Aorta (tissue), 5 donors: ENCODE measurements around the gene TCF7L1. TPM values are rescaled to one million over a fixed set of nuclear protein-coding genes. Genes with fewer than 3 reads are reported as not detected.

ENCODE experiments used
- ATAC-seq: fragments of 200-7000 bp; cut with Tn5 transposase; one replicate; pipeline ENCODE4 v1.9.1; 2022; ENCODE audit warnings: moderate library complexity; ENCODE audit not compliant: low FRiP score
- DNase-seq, 2 donors: peaks; one replicate each; pipeline ENCODE4 v3.0.0-alpha.2; 2020
- H3K27ac ChIP-seq, 2 donors: one replicate each; pipeline ENCODE4 v1.5.1; 2013; ENCODE audit warnings: low read length in 2 of 2, mild to moderate bottlenecking in 2 of 2, moderate library complexity in 2 of 2, control low read depth in 1 of 2, inconsistent platforms in 1 of 2, low read depth in 1 of 2
- H3K27me3 ChIP-seq, 2 donors: one replicate each; pipeline ENCODE4 v1.6.1; 2013; ENCODE audit warnings: control low read depth in 1 of 2, low read length in 1 of 2, mild to moderate bottlenecking in 1 of 2, moderate library complexity in 1 of 2; ENCODE audit not compliant: insufficient read depth in 2 of 2, control insufficient read depth in 1 of 2
- H3K36me3 ChIP-seq, 2 donors: one replicate each; pipeline ENCODE4 v1.6.1; 2013; ENCODE audit warnings: control low read depth in 1 of 2, low read length in 1 of 2, mild to moderate bottlenecking in 1 of 2; ENCODE audit not compliant: insufficient read depth in 2 of 2, control insufficient read depth in 1 of 2
- H3K4me1 ChIP-seq, 2 donors: one replicate each; pipeline ENCODE4 v1.6.1; 2013; ENCODE audit warnings: low read length in 2 of 2, control low read depth in 1 of 2, mild to moderate bottlenecking in 1 of 2, moderate library complexity in 1 of 2; ENCODE audit not compliant: insufficient read depth in 2 of 2, control insufficient read depth in 1 of 2
- H3K4me3 ChIP-seq, 2 donors: one replicate each; pipeline ENCODE4 v1.5.1; 2013; ENCODE audit warnings: low read length in 2 of 2, control low read depth in 1 of 2, mild to moderate bottlenecking in 1 of 2
- H3K9me3 ChIP-seq: one replicate; pipeline ENCODE4 v1.6.1; 2013; ENCODE audit warnings: mild to moderate bottlenecking, low read length; ENCODE audit not compliant: control insufficient read depth
- whole genome bisulfite sequencing, 2 donors: extraction: QIAGEN DNeasy Blood & Tissue Kit; methylation state at CpG; one replicate each; pipeline ENCODE4 v1.1.7; 2013; 5-methylcytosine and 5-hydroxymethylcytosine counted together
- intact Hi-C, 2 donors: fragments of 100-400 bp; cut with DNase I; formaldehyde crosslinking; loops; one replicate each; pipeline versions ENCODE4 v1.14.2 to v1.15.0; 2022
- polyA plus RNA-seq, 2 donors: library from polyadenylated mRNA; stranded (reverse); fragments of 200-250 nt; gene quantifications; one replicate each; pipeline ENCODE4 v1.2.3, GENCODE V29; 2013
- total RNA-seq, 2 donors: library from RNA; stranded (reverse); fragmentation: NEBNext Ultra II Directional; extraction: Animal tissue kit (Norgen Biotek cat#: 25700); gene quantifications; one replicate each; pipeline ENCODE4 v1.2.1, GENCODE V29; 2021
- donor health status: healthy with polysubstance abuse.
- donor health status: Bipolar disorder and iron deficiency.
- donor health status: DM: no; HTN: no; CAD: no.
- donor health status: DM: no; HTN: no; CAD: no.
- donor health status: DM: yes; HTN: yes; CAD: no.

The TCF7L1 gene
- total and polyA plus RNA-seq, 4 donors: 14.1 to 39.5 (median 31.8) TPM

GRCh38 chr2:85213901-85214512, 80.8 kb downstream of the TCF7L1 start:
- no peak for ATAC-seq
- no peak overlapping the region for H3K4me3 ChIP-seq
- intact Hi-C loops: no loop called here
- H3K27ac ChIP-seq: no peak overlapping the region
- H3K27me3 ChIP-seq: no peaks in the 10 kb centered on the region
- WGBS, 2 donors: 85 to 88% methylated on average over 15 of the region's 15 CpGs
- no peak for DNase-seq
- H3K9me3 ChIP-seq: no peaks in the 10 kb centered on the region
- H3K4me1 ChIP-seq: peaks cover 0 to 6% of the 10 kb centered on the region in 2 donors
- H3K36me3 ChIP-seq: no peaks in the 10 kb centered on the region

- intact Hi-C loops: no loop called here
- WGBS, 2 donors: 30 to 38% methylated on average over 9 of the region's 9 CpGs
- ATAC-seq: no peak
- H3K4me1 ChIP-seq: peaks cover 0 to 6% of the 10 kb centered on the region in 2 donors
- no peak overlapping the region for H3K27ac ChIP-seq
- no peaks in the 10 kb centered on the region for H3K27me3 ChIP-seq
- no peak for DNase-seq
- no peak overlapping the region for H3K4me3 ChIP-seq
- H3K9me3 ChIP-seq: no peaks in the 10 kb centered on the region
- no peaks in the 10 kb centered on the region for H3K36me3 ChIP-seq
Measured at GRCh38 chr2:85215081-85215447, 81.9 kb downstream of the TCF7L1 start.

DNA sequence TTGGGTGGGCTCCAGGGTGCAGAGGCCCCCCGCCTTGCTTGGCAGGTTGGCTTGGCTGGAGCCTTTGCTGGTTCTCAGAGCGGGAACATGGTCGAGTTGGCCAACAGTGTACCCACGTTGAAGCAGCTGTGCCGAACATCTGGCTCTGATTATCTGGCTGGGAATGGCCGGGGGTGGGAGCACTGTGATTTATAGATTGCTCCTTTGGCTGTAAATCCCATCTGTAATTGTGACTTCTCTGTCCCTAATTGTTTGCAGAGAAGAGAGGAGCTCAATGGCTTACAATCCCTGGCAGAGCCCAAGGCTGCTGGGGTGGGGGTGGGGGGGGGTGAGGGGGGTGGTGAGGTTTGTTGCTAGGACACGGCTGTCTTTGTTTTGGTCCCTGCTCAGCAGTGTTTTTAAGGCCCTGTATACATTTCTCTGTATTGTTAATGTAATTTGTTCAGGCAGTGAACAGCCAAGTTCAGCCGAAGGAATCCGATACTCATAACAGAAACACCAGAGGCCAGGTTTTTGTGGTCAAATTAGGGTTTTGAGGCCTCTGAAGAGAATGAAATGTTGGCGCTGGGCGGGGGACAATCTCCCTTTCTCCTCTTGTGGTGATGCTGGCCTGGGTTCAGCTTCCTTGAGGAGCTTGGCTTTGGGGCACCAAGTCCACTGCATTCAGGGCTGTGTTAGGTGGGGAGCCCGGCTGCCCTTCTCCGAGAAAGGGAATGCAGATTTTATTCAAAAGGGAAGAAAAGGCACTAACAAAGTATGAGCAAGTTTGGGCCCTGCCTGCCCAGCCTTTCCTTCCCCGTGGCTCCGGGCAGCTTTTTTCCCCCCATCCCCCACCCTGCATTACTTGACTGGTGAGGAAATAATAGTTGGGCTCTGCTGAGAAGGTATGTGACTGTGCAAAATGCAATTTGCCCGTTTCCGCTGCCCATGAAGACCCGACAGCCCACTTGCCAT, 82.5 kb downstream of the TCF7L1 start:
- 7 to 9% methylated on average over 18 of the region's 18 CpGs for WGBS, 2 donors
- DNase-seq (peak in 1 of 2 donors; percentile 66), ATAC-seq (peak; percentile 40)
- no peaks in the 10 kb centered on the region for H3K36me3 ChIP-seq
- no peaks in the 10 kb centered on the region for H3K9me3 ChIP-seq
- no peaks in the 10 kb centered on the region for H3K27me3 ChIP-seq
- intact Hi-C loops: no loop called here
- H3K4me3 ChIP-seq: no peak overlapping the region
- peaks cover 0 to 6% of the 10 kb centered on the region in 2 donors for H3K4me1 ChIP-seq
- peak overlapping the region in 1 of 2 donors; percentile 9 for H3K27ac ChIP-seq

- WGBS, 2 donors: 82 to 83% methylated on average over 4 of the region's 4 CpGs
- H3K4me1 ChIP-seq: peaks cover 0 to 6% of the 10 kb centered on the region in 2 donors
Measured at GRCh38 chr2:85216927-85217326, 83.7 kb downstream of the TCF7L1 start.

DNA sequence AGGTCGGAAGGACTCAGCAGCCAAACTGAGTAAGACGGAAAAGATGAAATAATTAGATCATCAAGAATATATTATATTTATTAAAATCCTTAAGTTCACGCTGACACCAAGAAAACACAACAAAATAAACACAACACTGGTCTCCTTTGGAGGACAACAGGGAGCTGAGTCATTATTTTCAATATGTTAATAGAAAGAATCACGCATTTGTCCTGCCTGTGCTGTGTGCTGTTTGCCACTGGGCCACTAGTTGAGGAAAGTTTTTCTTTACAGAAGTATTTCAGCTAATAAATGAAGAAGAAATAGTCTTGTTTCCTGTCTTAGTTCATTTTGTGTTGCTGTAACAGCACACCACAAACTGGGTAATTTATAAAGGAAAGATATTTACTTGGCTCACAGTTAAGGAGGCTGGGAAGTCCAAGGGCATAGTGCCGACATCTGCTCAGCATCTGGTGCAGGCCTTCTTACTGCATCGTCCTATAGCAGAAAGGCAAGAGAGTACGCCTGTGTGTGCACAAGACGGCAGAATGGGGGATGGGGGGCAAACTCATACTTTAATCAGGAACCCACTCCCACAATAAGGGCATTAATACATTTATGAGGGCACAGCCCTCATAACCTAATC, 88.0 kb downstream of the TCF7L1 start:
- WGBS, 2 donors: 87% methylated on average over 8 of the region's 8 CpGs
- intact Hi-C loops: no loop called here
- Histone ChIP-seq H3K27ac (no peak overlapping the region), H3K27me3 (no peaks in the 10 kb centered on the region), H3K9me3 (no peaks in the 10 kb centered on the region), H3K4me1 (no peaks in the 10 kb centered on the region), H3K36me3 (no peaks in the 10 kb centered on the region), H3K4me3 (no peak overlapping the region)
- DNase-seq (no peak), ATAC-seq (peak; percentile 63)

More at GRCh38 chr2:85216927-85217326, 83.7 kb downstream of the TCF7L1 start:
- Histone ChIP-seq H3K36me3 (no peaks in the 10 kb centered on the region), H3K27ac (no peak overlapping the region), H3K9me3 (no peaks in the 10 kb centered on the region), H3K4me3 (no peak overlapping the region), H3K27me3 (no peaks in the 10 kb centered on the region)
- DNase-seq (no peak), ATAC-seq (no peak)
- intact Hi-C loops: no loop called here

- DNase-seq: no peak
- ATAC-seq: no peak
- Histone ChIP-seq H3K9me3 (no peaks in the 10 kb centered on the region), H3K27ac (no peak overlapping the region), H3K36me3 (no peaks in the 10 kb centered on the region), H3K4me1 (no peaks in the 10 kb centered on the region), H3K4me3 (no peak overlapping the region), H3K27me3 (no peaks in the 10 kb centered on the region)
- 68 to 76% methylated on average over 3 of the region's 3 CpGs for WGBS, 2 donors
- intact Hi-C loops: no loop called here
Measured at GRCh38 chr2:85222792-85223191, 89.6 kb downstream of the TCF7L1 start.

GRCh38 chr2:85226783-85227182, 93.6 kb downstream of the TCF7L1 start:
- intact Hi-C loops: no loop called here
- ATAC-seq: no peak
- Histone ChIP-seq H3K9me3 (no peaks in the 10 kb centered on the region), H3K4me3 (no peak overlapping the region), H3K27me3 (no peaks in the 10 kb centered on the region), H3K4me1 (no peaks in the 10 kb centered on the region), H3K36me3 (no peaks in the 10 kb centered on the region), H3K27ac (no peak overlapping the region)
- WGBS, 2 donors: 92 to 93% methylated on average over 7 to 8 of the region's 8 CpGs
- DNase-seq: no peak

GRCh38 chr2:85230679-85231467, 97.7 kb downstream of the TCF7L1 start:
- no peaks in the 10 kb centered on the region for H3K36me3 ChIP-seq
- no peaks in the 10 kb centered on the region for H3K9me3 ChIP-seq
- ATAC-seq (peak; percentile 51), DNase-seq (no peak)
- 71 to 73% methylated on average over 10 of the region's 10 CpGs for WGBS, 2 donors
- no peak overlapping the region for H3K27ac ChIP-seq
- no peak overlapping the region for H3K4me3 ChIP-seq
- intact Hi-C loops: no loop called here
- H3K4me1 ChIP-seq: no peaks in the 10 kb centered on the region
- H3K27me3 ChIP-seq: no peaks in the 10 kb centered on the region
